ENCODE measurements around the gene OR6C68.

- TF ChIP-seq CTCF (IDR thresholded peaks at IDR 0.05; ENCODE audit: insufficient read depth, low read length, poor library complexity, severe bottlenecking) (no peak), EZH2phosphoT487 (conservative IDR thresholded peaks at IDR 0.05; ENCODE audit: low read length) (no peak)
These were observed 45.9 kb upstream of the OR6C68 start for GRCh38 chr12:55446326-55446725.

Data from SU-DHL-6 (cell line).